ENCODE data around the gene E2F8. TPM values are rescaled to one million over a fixed set of nuclear protein-coding genes. Genes with fewer than 3 reads are reported as not detected.

Gene E2F8
- total RNA-seq, 1 experiment from 2014 or later: 18.4 TPM

GRCh38 chr11:19228968-19229367, 11.8 kb downstream of the E2F8 start (continued):
- TF ChIP-seq REST (IDR thresholded peaks at IDR 0.05; ENCODE audit: low read depth): no peak
- TF ChIP-seq CBX3 (IDR thresholded peaks at IDR 0.05; ENCODE audit: low read depth): no peak
- TF ChIP-seq CTCF (IDR thresholded peaks at IDR 0.05 in 2 of 3, conservative IDR thresholded peaks at IDR 0.05 in 1 of 3; ENCODE audit: borderline replicate concordance in 1 of 3, insufficient read depth in 1 of 3, low read depth in 2 of 3, low read length in 2 of 3): no peak
- TF ChIP-seq POLR2A (IDR thresholded peaks at IDR 0.05; ENCODE audit: borderline replicate concordance, extremely low read depth, insufficient read depth, insufficient read length): no peak
- TF ChIP-seq ELF1 (IDR thresholded peaks at IDR 0.05; ENCODE audit: borderline replicate concordance, low read depth): no peak
- no peak for TF ChIP-seq ZBTB33 (IDR thresholded peaks at IDR 0.05; ENCODE audit: extremely low read depth, insufficient replicate concordance, low read length)
- no peak for TF ChIP-seq POLR2AphosphoS5 (IDR thresholded peaks at IDR 0.05; ENCODE audit: low read depth, low read length)
- no peak for TF ChIP-seq EZH2phosphoT487 (IDR thresholded peaks at IDR 0.05; ENCODE audit: borderline replicate concordance)

Measured in HCT116 (cell line).